ENCODE results near the gene MKNK1. TPM values are rescaled to one million over a fixed set of nuclear protein-coding genes. Genes with fewer than 3 reads are reported as not detected.

The MKNK1 gene
- polyA plus RNA-seq, 1 of the 3 experiments (the other 2 are of a cell fraction), result 28.2 TPM

DNA sequence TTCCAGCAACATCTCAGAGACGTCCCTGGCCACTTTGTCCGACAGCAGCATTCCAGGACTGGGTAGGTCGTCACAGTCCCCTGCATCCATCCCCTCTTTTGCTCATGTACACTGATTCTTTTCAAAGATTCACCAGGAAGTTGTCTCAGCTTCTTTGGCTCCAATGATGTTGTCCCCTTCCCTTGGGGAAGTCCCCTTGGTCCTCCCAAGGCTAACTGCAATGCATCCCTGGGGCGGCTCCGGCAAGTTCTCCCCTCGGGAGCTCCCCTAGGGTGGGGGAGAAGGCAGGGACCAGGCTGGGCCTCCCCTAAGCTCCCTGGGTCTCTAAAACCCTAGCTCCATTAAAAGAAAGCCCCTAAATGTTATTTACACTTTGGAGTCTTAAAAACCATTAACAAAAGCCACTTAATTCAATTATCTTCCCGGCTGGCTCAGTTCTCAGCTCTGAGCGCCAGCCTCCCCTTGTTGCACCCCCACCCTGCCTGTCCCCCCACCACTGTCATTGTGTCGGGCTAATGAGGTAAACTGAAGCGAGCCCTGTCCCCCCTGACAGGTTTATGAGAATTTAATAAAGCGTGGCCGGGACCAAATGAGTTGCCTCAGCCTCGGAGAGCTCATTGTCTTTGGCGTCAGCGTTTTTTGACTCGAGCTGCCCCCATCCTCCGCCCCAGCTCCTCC, 77.9 kb downstream of the MKNK1 start:
- H3K27ac ChIP-seq (ENCODE audit: low read depth in 2 of 2, low read length in 1 of 2), result no peak overlapping the region
- H3F3A ChIP-seq (replicated peaks; ENCODE audit: insufficient read depth), result peaks cover 18% of the 10 kb centered on the region
- WGBS (ENCODE audit: low lambda C conversion rate), result 90% methylated on average over 17 of the region's 17 CpGs
- peaks cover 0 to 19% of the 10 kb centered on the region in 2 experiments; a peak in 2 of 4 replicates for H3K4me1 ChIP-seq (ENCODE audit: control insufficient read depth in 1 of 2, insufficient read depth in 2 of 2, low read depth in 1 of 2, low read length in 1 of 2)
- H3K9me3 ChIP-seq, result no peaks in the 10 kb centered on the region
- CTCF ChIA-PET, result interaction anchor here (0.8 to 17.9 kb wide), 18 partner anchors 9 to 199 kb away, joined by 3 to 496 read pairs (median 8); partner anchors contain the start of gene EFCAB14
- H2AFZ ChIP-seq (ENCODE audit: low read depth), result no peak overlapping the region
- POLR2A ChIA-PET, result no interaction called here
- no peaks in the 10 kb centered on the region; the same call in 1 of the 2 replicates for H3K27me3 ChIP-seq (ENCODE audit: insufficient read depth)
- H3K36me3 ChIP-seq (replicated peaks in 1 of 2; ENCODE audit: control insufficient read depth in 1 of 2, insufficient read depth in 2 of 2, low read length in 1 of 2), result no peaks in the 10 kb centered on the region
- no peak overlapping the region for H3K4me2 ChIP-seq
- H3K9ac ChIP-seq, result no peak overlapping the region
- TF ChIP-seq PBX3 (IDR thresholded peaks at IDR 0.05), result no peak
- TF ChIP-seq POLR2AphosphoS5 (IDR thresholded peaks at IDR 0.05; ENCODE audit: low read depth, low read length), result no peak
- TF ChIP-seq SIN3A (IDR thresholded peaks at IDR 0.05; ENCODE audit: borderline replicate concordance, low read depth, low read length), result no peak
- TF ChIP-seq SMC3 (IDR thresholded peaks at IDR 0.05; ENCODE audit: low read depth, low read length), result no peak
- no peak for TF ChIP-seq MEF2A (IDR thresholded peaks at IDR 0.05; ENCODE audit: borderline replicate concordance, low read depth)
- no peak for TF ChIP-seq RFX5 (IDR thresholded peaks at IDR 0.05; ENCODE audit: low read length)
- no peak for TF ChIP-seq NRF1 (IDR thresholded peaks at IDR 0.05; ENCODE audit: low read depth, low read length)
- TF ChIP-seq GATA2 (CRISPR knock-in tag; IDR thresholded peaks at IDR 0.05), result no peak
- TF ChIP-seq CHD2 (IDR thresholded peaks at IDR 0.05; ENCODE audit: low read length, partially characterized antibody), result no peak
- no peak for TF ChIP-seq ELF1 (IDR thresholded peaks at IDR 0.05)
- TF ChIP-seq TCF12 (IDR thresholded peaks at IDR 0.05), result no peak
- no peak for TF ChIP-seq RXRA (IDR thresholded peaks at IDR 0.05; ENCODE audit: borderline replicate concordance, low read depth)
- TF ChIP-seq, protein P1, sequence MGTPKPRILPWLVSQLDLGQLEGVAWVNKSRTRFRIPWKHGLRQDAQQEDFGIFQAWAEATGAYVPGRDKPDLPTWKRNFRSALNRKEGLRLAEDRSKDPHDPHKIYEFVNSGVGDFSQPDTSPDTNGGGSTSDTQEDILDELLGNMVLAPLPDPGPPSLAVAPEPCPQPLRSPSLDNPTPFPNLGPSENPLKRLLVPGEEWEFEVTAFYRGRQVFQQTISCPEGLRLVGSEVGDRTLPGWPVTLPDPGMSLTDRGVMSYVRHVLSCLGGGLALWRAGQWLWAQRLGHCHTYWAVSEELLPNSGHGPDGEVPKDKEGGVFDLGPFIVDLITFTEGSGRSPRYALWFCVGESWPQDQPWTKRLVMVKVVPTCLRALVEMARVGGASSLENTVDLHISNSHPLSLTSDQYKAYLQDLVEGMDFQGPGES (IDR thresholded peaks at IDR 0.05; ENCODE audit: low read depth, low read length), result no peak
- H4K20me1 ChIP-seq (ENCODE audit: insufficient read depth), result no peaks in the 10 kb centered on the region
- no peak for DNase-seq
- no peak overlapping the region for H3K4me3 ChIP-seq (ENCODE audit: low read depth in 2 of 2, low read length in 1 of 2)
- H3K79me2 ChIP-seq (ENCODE audit: insufficient read depth), result no peaks in the 10 kb centered on the region
- no peaks in the 10 kb centered on the region for H3K9me2 ChIP-seq

DNA sequence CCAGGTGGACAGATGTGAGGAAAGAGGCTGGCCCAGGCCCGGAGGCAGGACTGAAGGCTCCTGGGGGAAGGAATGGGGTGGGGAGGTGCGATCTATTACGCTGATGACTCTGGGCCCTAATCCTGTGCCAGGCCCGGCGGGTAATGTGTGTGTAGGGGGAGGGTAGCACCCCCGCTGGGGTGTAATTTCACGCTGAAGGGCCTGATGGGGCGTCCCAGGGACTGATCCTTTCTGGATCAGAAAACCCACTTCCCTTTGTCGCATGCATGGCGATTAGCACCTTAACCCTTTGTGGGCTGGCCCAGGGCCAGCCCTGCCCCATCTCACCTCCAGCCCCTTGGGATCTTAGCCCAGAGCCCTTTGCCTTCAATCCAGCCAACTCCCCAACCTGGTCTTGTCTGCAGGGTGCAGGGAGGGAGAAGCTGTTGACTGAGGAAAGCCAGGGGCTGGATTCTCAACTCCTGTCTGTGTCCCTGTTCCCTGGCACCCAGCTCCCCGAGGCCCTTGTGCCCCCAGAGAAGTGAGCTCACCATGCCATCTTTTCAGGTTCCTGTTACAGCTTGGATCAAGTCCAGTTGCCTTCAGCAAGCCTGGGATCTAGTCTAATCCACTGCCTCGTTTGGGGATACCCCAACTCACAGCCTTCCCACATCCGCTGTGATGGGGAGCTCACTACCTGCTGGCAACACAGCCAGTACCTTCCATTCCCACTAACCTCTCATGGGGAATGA, 78.7 kb downstream of the MKNK1 start:
- Histone ChIP-seq H2AFZ (ENCODE audit: low read depth) (no peak overlapping the region), H3F3A (replicated peaks; ENCODE audit: insufficient read depth) (peaks cover 24% of the 10 kb centered on the region), H3K79me2 (ENCODE audit: insufficient read depth) (no peaks in the 10 kb centered on the region), H3K4me3 (ENCODE audit: low read depth in 2 of 2, low read length in 1 of 2) (no peak overlapping the region), H3K27ac (ENCODE audit: low read depth in 2 of 2, low read length in 1 of 2) (no peak overlapping the region), H3K9me3 (no peaks in the 10 kb centered on the region), H3K9ac (no peak overlapping the region), H3K27me3 (ENCODE audit: insufficient read depth) (no peaks in the 10 kb centered on the region; the same call in 1 of the 2 replicates), H3K36me3 (replicated peaks in 1 of 2; ENCODE audit: control insufficient read depth in 1 of 2, insufficient read depth in 2 of 2, low read length in 1 of 2) (no peaks in the 10 kb centered on the region), H3K4me2 (no peak overlapping the region), H3K4me1 (ENCODE audit: control insufficient read depth in 1 of 2, insufficient read depth in 2 of 2, low read depth in 1 of 2, low read length in 1 of 2) (peaks cover 0 to 25% of the 10 kb centered on the region in 2 experiments; a peak in 3 of 4 replicates), H3K9me2 (no peaks in the 10 kb centered on the region), H4K20me1 (ENCODE audit: insufficient read depth) (no peaks in the 10 kb centered on the region)
- POLR2A ChIA-PET, result no interaction called here
- 91% methylated on average over 12 of the region's 13 CpGs for WGBS (ENCODE audit: low lambda C conversion rate)
- DNase-seq, result no peak
- CTCF ChIA-PET, result interaction anchor here (0.8 to 17.9 kb wide), 12 partner anchors 12 to 200 kb away, joined by 3 to 496 read pairs (median 11); no protein-coding TSS in a partner anchor
- TF ChIP-seq NFIC (IDR thresholded peaks at IDR 0.05; ENCODE audit: borderline replicate concordance), result no peak
- TF ChIP-seq RCOR1 (IDR thresholded peaks at IDR 0.05; ENCODE audit: low read length), result no peak
- TF ChIP-seq GABPA (IDR thresholded peaks at IDR 0.05; ENCODE audit: low read depth), result no peak
- TF ChIP-seq JUND (IDR thresholded peaks at IDR 0.05), result no peak
- no peak for TF ChIP-seq EZH2phosphoT487 (IDR thresholded peaks at IDR 0.05; ENCODE audit: borderline replicate concordance, low read depth)
- no peak for TF ChIP-seq FOXJ3 (CRISPR knock-in tag; IDR thresholded peaks at IDR 0.05)
- TF ChIP-seq ZBTB33 (IDR thresholded peaks at IDR 0.05; ENCODE audit: borderline replicate concordance, low read depth), result no peak
- no peak for TF ChIP-seq RAD21 (IDR thresholded peaks at IDR 0.05; ENCODE audit: low read length)
- TF ChIP-seq RXRA (IDR thresholded peaks at IDR 0.05; ENCODE audit: borderline replicate concordance, low read depth), result no peak
- no peak for TF ChIP-seq POLR2AphosphoS5 (IDR thresholded peaks at IDR 0.05; ENCODE audit: low read depth, low read length)
- TF ChIP-seq CHD2 (IDR thresholded peaks at IDR 0.05; ENCODE audit: low read length, partially characterized antibody), result no peak
- no peak for TF ChIP-seq USF1 (IDR thresholded peaks at IDR 0.05; ENCODE audit: borderline replicate concordance, low read depth)

Measured in SK-N-SH (cell line).